ENCODE results near the gene ZNF423.
"Not testable (repeated sequence)": the region's sequence is repeated elsewhere in the genome, so short reads cannot be mapped to it uniquely, and the experiment has no call there.

The ZNF423 gene

GRCh38 chr16:49586466-49587450, 269.2 kb downstream of the ZNF423 start:
- no peak for DNase-seq (ENCODE audit: low read depth, low spot score)

GRCh38 chr16:49585143-49585832, 270.6 kb downstream of the ZNF423 start:
- DNase-seq (ENCODE audit: low read depth, low spot score): no peak

- DNase-seq (ENCODE audit: low read depth, low spot score): no peak
These were observed 272.0 kb downstream of the ZNF423 start for GRCh38 chr16:49583911-49584310.

- no peak for DNase-seq (ENCODE audit: low read depth, low spot score)
These were observed 274.1 kb downstream of the ZNF423 start for GRCh38 chr16:49581630-49582298.

GRCh38 chr16:49580751-49581303, 275.1 kb downstream of the ZNF423 start:
- no peak for DNase-seq (ENCODE audit: low read depth, low spot score)

GRCh38 chr16:49578435-49579024, 277.4 kb downstream of the ZNF423 start:
- no peak for DNase-seq (ENCODE audit: low read depth, low spot score)

GRCh38 chr16:49578018-49578417, 277.9 kb downstream of the ZNF423 start:
- DNase-seq (ENCODE audit: low read depth, low spot score): no peak

GRCh38 chr16:49576941-49577340, 279.0 kb downstream of the ZNF423 start:
- DNase-seq (ENCODE audit: low read depth, low spot score): no peak

GRCh38 chr16:49576173-49576494, 279.8 kb downstream of the ZNF423 start:
- DNase-seq (ENCODE audit: low read depth, low spot score): no peak

- no peak for DNase-seq (ENCODE audit: low read depth, low spot score)
These were observed 280.4 kb downstream of the ZNF423 start for GRCh38 chr16:49575346-49576172.

- DNase-seq (ENCODE audit: low read depth, low spot score): no peak
These were observed 281.1 kb downstream of the ZNF423 start for GRCh38 chr16:49574826-49575225.

GRCh38 chr16:49567950-49568349, 288.0 kb downstream of the ZNF423 start:
- no peak for DNase-seq (ENCODE audit: low read depth, low spot score)

- no peak for DNase-seq (ENCODE audit: low read depth, low spot score)
These were observed 289.5 kb downstream of the ZNF423 start for GRCh38 chr16:49566432-49566831.

GRCh38 chr16:49564496-49565229, 291.2 kb downstream of the ZNF423 start:
- no peak for DNase-seq (ENCODE audit: low read depth, low spot score)

GRCh38 chr16:49563666-49564065, 292.2 kb downstream of the ZNF423 start:
- no peak for DNase-seq (ENCODE audit: low read depth, low spot score)

GRCh38 chr16:49562894-49563293, 293.0 kb downstream of the ZNF423 start:
- DNase-seq (ENCODE audit: low read depth, low spot score): not testable (repeated sequence)

GRCh38 chr16:49562228-49562627, 293.7 kb downstream of the ZNF423 start:
- DNase-seq (ENCODE audit: low read depth, low spot score): no peak

- DNase-seq (ENCODE audit: low read depth, low spot score): no peak
These were observed 295.7 kb downstream of the ZNF423 start for GRCh38 chr16:49560004-49560830.

GRCh38 chr16:49559242-49559641, 296.7 kb downstream of the ZNF423 start:
- no peak for DNase-seq (ENCODE audit: low read depth, low spot score)
